HCT116 (cell line): ENCODE results near the gene SYNE2.

Experiments used
- CTCF ChIP-seq, 3 experiments: fragments of 200-600 bp in 1 of 3; sonication (generic) in 1 of 3; IDR thresholded peaks in 2 of 3; conservative IDR thresholded peaks in 1 of 3; 2 replicates each; pipeline ENCODE4 v1.5.1; 2012 to 2017; ENCODE audit warnings: low read depth in 2 of 3, low read length in 2 of 3, antibody characterized with exemption in 1 of 3, borderline replicate concordance in 1 of 3, control low read depth in 1 of 3, mild to moderate bottlenecking in 1 of 3, mixed read lengths in 1 of 3, mixed run types in 1 of 3, moderate library complexity in 1 of 3; ENCODE audit not compliant: insufficient read depth in 1 of 3
- EZH2 ChIP-seq: fragments of 200-600 bp; sonication (generic); IDR thresholded peaks from 2 replicates; pipeline ENCODE4 v1.6.1; 2017; ENCODE audit warnings: antibody characterized with exemption, mixed run types
- EZH2phosphoT487 ChIP-seq: fragments of 200-600 bp; IDR thresholded peaks from 2 replicates; pipeline ENCODE4 v1.6.1; 2018; ENCODE audit warnings: antibody characterized with exemption, borderline replicate concordance
- JUND ChIP-seq: IDR thresholded peaks from 2 replicates; pipeline ENCODE4 v1.6.1; 2012
- POLR2A ChIP-seq: IDR thresholded peaks from 2 replicates; pipeline ENCODE4 v1.7.0; 2011; ENCODE audit warnings: borderline replicate concordance; ENCODE audit not compliant: insufficient read depth, insufficient read length; ENCODE audit errors: extremely low read depth
- RAD21 ChIP-seq: IDR thresholded peaks from 2 replicates; pipeline ENCODE4 v1.6.1; 2012; ENCODE audit warnings: low read depth, mild to moderate bottlenecking
- REST ChIP-seq: IDR thresholded peaks from 2 replicates; pipeline ENCODE4 v1.6.1; 2012; ENCODE audit warnings: low read depth
- YY1 ChIP-seq: IDR thresholded peaks from 2 replicates; pipeline ENCODE4 v1.6.1; 2011; ENCODE audit warnings: low read length, low read depth, moderate library complexity, mild to moderate bottlenecking; ENCODE audit not compliant: insufficient replicate concordance; ENCODE audit errors: extremely low read depth

- TF ChIP-seq CTCF (IDR thresholded peaks at IDR 0.05 in 2 of 3, conservative IDR thresholded peaks at IDR 0.05 in 1 of 3; ENCODE audit: borderline replicate concordance in 1 of 3, insufficient read depth in 1 of 3, low read depth in 2 of 3, low read length in 2 of 3) (no peak), EZH2 (no peak), POLR2A (no peak), JUND (no peak), REST (no peak), RAD21 (no peak), YY1 (no peak), EZH2phosphoT487 (no peak)
Measured at GRCh38 chr14:64212666-64213065, 359.9 kb downstream of the SYNE2 start.
